DMS114 treated with DMSO at 0.1 percent for 48 hours (cell line): ENCODE results near the gene PGM2.
"Not testable (repeated sequence)": the region's sequence is repeated elsewhere in the genome, so short reads cannot be mapped to it uniquely, and the experiment has no call there.

ENCODE experiments used
- DNase-seq: peaks from one replicate; lab custom pipeline; 2025; ENCODE audit not compliant: unreplicated experiment; lab: John Stamatoyannopoulos, UW

The PGM2 gene

GRCh38 chr4:37826295-37827029 is at the start of gene PGM2:
PGM2 (plus strand) TSS chr4:37826686; CDS start chr4:37826733, 47 bp downstream.
- peak; percentile 32 for DNase-seq

GRCh38 chr4:37779896-37780295 is 46.6 kb upstream of the PGM2 start:
- no peak for DNase-seq

- no peak for DNase-seq
Measured at GRCh38 chr4:37780444-37781130, 45.9 kb upstream of the PGM2 start.

DNA sequence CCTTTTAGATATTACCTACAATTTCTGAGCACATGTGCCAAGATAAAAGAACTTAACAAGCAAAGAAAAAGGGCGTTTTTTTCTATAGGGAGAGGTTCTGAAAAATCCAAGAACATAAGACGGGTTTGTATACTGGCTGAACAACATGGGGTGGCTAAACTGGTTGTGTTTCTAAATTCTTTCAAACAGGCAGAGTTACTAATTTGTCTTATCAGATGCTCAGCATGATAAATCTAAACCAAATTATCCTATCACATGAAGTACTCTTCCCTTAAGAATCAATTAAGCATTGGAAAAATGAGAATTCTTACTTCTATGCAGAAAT is 45.4 kb upstream of the PGM2 start:
- DNase-seq, result no peak

DNA sequence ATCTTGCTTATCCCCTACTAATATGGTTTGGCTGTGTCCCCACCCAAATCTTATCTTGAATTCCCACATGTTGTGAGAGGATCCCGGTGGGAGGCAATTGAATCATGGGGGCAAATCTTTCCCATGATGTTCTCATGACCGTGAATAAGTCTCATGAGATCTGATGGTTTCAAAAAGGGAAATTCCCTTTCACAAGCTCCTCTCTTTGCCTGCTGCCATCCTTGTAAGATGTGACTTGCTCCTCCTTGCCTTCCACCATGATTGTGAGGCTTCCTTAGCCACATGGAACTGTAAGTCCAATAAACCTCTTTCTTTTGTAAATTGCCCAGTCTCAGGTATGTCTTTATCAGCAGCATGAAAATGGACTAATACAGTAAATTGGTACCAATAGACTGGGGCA is 40.2 kb upstream of the PGM2 start:
- not testable (repeated sequence) for DNase-seq

DNA sequence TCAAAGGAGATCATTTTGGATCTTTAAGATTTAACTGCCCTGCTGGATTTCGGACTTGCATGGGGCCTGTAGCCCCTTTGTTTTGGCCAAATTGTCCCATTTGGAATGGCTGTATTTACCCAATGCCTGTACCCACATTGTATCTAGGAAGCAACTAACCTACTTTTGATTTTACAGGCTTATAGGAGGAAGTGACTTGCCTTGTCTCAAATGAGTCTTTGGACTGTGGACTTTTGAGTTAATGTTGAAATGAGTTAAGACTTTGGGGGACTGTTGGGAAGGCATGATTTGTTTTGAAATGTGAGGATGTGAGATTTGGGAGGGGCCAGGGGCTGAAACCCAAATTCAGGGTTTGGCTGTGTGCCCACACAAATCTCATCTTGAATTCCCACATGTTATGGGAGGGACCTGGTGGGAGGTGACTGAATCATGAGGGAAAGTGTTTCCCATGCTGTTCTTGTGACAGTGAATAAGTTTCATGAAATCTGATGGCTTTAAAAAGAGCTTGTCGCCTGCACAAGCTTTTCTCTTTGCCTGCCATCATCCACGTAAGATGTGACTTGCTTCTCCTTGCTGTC is 38.5 kb upstream of the PGM2 start:
- DNase-seq, result not testable (repeated sequence)

GRCh38 chr4:37788819-37789218 is 37.7 kb upstream of the PGM2 start:
- DNase-seq, result no peak

DNA sequence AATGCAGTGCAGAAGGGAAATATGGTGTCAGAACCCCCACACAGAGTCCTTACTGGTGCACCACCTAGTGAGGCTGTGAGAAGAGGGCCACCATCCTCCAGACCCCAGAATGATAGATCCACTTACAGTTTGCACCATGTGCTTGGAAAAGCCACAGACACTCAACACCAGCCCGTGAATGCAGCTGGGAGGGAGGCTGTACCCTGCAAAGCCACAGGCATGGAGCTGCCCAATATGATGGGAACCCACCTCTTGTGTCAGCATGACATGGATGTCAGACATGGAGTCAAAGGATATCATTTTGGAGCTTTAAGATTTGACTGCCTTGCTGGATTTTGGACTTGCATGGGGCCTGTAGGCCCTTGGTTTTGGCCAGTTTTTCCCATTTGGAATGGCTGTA is 34.2 kb upstream of the PGM2 start:
- no peak for DNase-seq

DNA sequence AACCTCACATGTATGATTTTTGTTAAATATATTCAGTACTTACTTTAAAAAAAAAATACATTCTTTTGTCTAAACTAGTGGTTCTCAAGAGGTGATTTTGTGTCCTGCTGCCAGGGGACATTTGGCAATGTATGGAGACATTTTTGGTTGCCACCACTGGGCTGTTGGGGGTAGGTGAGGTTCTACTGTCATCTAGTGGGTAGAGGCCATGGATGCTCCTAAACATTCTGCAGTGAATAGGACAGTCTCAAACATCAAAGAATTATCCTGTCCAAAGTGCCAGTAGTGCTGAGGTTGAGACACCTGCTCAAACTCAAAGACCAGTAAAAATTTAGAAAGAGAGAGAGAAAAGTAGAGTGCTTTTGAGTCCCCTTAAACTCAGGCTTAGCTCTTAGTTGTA is 32.9 kb upstream of the PGM2 start:
- DNase-seq, result no peak

GRCh38 chr4:37794056-37794455 is 32.4 kb upstream of the PGM2 start:
- no peak for DNase-seq

DNA sequence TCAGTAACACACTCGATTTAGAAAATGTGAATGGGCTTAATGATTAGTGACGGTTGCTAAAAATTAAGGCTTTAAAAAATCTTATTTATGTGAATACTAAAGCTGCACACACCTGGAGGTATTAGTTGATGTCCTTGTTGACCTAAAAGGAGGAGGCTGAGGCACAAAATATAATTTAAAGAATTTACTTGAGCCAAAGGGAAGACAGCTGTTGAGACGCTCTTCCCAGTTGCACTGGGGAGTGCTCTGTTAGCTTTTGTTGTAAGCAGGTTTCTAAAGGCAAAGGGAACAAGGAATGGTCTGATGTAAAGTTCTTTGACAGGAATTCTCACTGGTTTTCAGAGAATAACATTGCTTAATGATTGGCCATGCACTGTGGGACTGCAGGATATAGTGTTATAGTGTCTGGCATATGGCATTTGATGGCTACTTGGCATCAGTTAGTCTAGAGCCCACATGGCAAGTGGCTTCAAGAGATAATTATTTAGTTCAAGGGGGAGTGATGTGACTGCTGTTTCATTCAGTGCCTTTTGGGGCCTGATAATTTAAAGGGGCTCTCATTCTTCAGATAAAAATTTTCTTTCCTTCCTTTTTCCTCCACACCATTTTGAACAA is 30.8 kb upstream of the PGM2 start:
- DNase-seq, result no peak

GRCh38 chr4:37797374-37797773 is 29.1 kb upstream of the PGM2 start:
- no peak for DNase-seq

GRCh38 chr4:37797923-37798322 is 28.6 kb upstream of the PGM2 start:
- no peak for DNase-seq

DNA sequence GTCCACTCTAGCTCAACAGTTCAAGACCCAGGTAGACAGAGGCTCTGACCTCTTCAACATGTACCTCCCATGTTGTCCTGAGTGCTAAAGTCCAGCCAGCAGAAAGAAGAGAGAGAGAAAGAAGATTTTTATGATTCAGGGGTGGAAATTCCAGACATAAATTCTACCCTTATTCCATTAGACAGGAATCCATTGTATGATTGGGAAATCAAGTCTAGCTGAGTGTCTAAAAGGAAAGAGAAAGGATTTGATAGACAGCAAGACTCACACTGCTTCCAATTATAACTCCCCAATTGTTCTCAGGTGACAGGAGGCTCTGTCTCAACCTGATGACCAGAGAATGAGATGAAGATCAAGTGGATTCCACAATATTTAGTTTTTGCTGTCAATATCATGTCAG is 27.9 kb upstream of the PGM2 start:
- DNase-seq, result no peak

DNA sequence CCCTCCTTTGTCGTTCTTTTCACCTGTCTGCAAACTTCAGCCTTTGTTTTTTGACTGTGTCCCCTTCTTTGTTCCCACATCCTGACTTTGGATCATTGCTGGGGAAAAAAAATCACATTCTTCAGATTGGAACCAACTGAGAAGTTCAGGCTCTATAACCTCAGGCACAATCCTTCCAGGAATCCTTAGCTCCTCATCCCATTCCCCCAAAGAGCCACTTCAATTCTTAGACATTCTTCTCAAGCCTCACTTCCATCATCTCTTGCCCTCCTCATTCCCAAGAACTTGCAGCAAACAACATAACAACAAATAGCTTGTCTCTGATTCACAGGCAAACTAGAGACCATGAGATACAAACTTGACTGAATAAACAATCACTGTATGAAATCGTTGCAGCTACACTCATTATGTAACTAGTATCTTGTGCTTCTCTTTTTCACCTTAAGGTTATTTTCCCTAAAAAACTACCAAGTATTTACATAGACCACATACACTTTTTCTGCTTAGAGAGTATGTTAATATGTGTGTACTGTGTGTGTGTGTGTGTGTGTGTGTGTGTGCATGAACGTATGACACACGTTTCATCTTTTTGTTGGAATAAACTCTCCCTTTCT is 26.4 kb upstream of the PGM2 start:
- no peak for DNase-seq

DNA sequence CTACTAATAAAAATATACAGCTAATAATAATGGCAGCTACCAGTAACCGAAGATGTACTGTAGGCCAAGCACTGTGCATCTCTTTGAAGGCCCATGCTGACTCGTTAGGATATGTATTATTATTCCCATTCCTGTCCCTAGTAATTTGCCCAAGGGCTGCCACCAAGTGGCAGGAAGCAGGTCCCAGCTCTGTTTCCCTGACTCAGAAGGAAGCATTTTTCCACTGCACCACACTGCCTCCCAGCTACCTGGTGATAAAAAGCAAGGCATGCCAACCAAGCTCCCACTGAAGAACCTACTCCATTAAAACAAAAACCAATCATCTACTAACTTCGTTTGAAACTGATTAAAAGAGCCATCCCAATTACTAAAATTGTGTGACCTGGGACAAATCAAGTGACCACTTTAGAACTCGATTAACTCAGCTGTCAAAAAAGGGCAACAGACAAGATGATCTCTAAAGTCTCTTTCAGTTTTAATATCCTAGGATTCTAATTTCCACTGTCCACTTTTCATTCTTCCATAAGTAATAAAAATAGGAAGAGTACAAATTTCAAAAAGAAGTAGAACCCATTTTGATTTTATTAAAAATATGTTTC is 24.3 kb upstream of the PGM2 start:
- DNase-seq, result peak; percentile 56

- peak; percentile 46 for DNase-seq
Measured at GRCh38 chr4:37803348-37803973, 23.0 kb upstream of the PGM2 start.

DNA sequence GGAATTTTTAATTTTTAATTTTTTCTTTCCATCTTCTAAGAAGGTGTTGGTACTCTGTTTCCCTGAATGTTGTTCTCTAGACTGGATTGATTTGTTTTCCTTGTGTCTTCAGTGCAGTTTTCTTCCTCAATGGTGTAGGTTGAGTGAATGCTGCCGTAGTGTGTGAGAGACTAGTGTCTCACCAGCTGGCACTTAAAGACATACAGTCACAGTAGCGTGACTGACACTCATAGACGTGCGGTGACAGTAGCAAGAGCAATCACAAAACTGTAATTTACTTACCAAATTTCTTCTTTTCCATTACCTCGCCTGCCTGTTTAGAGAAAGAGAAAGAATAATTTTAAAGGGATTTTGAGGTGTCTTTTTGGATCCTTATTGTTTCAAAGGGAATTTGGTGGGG is 21.4 kb upstream of the PGM2 start:
- no peak for DNase-seq

DNA sequence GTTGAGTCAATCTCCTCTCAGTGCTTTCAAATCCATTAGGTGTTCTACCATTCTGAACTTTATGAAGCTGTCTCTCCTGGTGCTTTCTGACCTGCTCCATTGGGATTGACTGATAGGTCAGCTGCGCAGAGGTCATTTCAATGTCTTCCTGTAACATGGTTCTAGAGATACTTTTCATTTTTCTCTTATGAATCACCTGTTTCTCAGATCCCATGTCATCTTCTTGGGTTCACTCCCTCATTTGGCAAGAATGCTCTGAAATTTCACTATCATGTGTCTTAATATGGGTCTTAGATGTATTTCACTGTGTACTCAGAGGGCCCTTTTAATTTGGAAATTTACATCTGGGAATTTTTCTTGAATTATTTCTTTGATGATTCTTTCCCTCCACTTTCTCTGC is 13.8 kb upstream of the PGM2 start:
- no peak for DNase-seq

GRCh38 chr4:37815591-37815990 is 10.9 kb upstream of the PGM2 start:
- DNase-seq, result no peak

- no peak for DNase-seq
Measured at GRCh38 chr4:37816006-37816405, 10.5 kb upstream of the PGM2 start.
